ENCODE measurements around the gene SEC22C. TPM values are rescaled to one million over a fixed set of nuclear protein-coding genes. Genes with fewer than 3 reads are reported as not detected.

The SEC22C gene
- total RNA-seq, 1 donor from 2014 or later: 50.2 TPM

GRCh38 chr3:42500091-42500490 lies 81.7 kb downstream of the SEC22C start:
- intact Hi-C loops (cut with micrococcal nuclease): no loop called here

DNA sequence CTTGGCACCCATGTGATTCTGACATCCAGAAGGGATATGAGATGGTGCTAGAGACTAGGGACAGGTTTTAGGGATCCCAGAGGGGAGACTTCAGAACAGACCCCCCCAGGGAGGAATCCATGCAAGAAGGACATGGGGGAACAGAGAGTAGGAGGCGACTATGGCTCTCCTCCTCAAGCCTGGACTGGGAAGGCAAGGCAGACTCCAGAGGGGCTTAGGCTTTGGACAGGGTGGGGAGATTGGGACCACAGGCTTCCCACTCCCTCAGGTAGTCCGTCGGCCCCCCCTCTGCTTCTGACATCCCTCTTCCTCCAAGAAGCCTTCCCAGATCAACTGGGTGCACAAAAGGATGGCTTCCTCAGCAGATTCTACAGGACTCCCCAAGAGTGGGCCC lies 82.3 kb downstream of the SEC22C start:
- intact Hi-C loops (cut with micrococcal nuclease): no loop called here

- intact Hi-C loops (cut with micrococcal nuclease): no loop called here
Observed at GRCh38 chr3:42498791-42499477, 82.8 kb downstream of the SEC22C start.

DNA sequence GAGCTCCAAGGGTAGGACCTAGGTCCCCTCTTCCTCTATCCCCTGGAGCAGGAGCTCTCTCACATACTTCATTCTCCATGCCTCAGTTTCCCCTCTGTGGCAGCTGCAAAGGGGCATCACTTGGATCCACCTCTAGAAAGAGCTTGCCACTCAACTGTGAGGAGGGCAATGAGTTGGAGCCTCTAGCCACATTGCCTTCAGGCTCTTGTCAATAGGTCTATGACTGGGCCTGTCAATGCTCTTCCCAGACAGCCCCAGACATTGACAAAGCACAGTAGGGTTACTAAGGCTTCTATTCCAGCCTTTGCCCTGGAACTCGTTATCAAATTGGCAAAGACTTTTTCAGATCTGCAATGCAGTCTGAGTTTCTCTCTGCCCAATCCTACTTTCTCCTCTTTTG lies 83.7 kb downstream of the SEC22C start:
- intact Hi-C loops (cut with micrococcal nuclease): no loop called here

Other genes starting within 250 kb of the SEC22C start
- gene LYZL4, start 171.4 kb downstream of the SEC22C start, total RNA-seq: not detected in 2 replicates
- gene VIPR1, start 79.3 kb downstream of the SEC22C start, total RNA-seq: 3.4 and 3.8 TPM in 2 replicates
- gene SS18L2, start 8.9 kb upstream of the SEC22C start, total RNA-seq: 65.3 and 67.4 TPM in 2 replicates
- gene NKTR, start 18.7 kb upstream of the SEC22C start, total RNA-seq: 106 and 109 TPM in 2 replicates
- gene ZBTB47, start 71.7 kb upstream of the SEC22C start, total RNA-seq: 0.11 and 0.32 TPM in 2 replicates
- gene KLHL40, start 103.6 kb upstream of the SEC22C start, total RNA-seq: not detected in 2 replicates
- not detected in 2 replicates for gene HHATL, start 120.8 kb upstream of the SEC22C start, total RNA-seq
- gene CCDC13, start 191.3 kb upstream of the SEC22C start, total RNA-seq: 0.45 TPM in 1 of 2 replicates, not detected in the other
- gene HIGD1A, start 222.5 kb upstream of the SEC22C start, total RNA-seq: 67.0 and 70.5 TPM in 2 replicates
- 1.00 and 1.3 TPM in 2 replicates for gene ACKR2, start 227.5 kb upstream of the SEC22C start, total RNA-seq